ENCODE results near the gene FILIP1. TPM values are rescaled to one million over a fixed set of nuclear protein-coding genes. Genes with fewer than 3 reads are reported as not detected.
"Not testable (repeated sequence)": the region's sequence is repeated elsewhere in the genome, so short reads cannot be mapped to it uniquely, and the experiment has no call there.

Gene FILIP1
- total RNA-seq, 2 experiments from 2014 or later, result not detected

DNA sequence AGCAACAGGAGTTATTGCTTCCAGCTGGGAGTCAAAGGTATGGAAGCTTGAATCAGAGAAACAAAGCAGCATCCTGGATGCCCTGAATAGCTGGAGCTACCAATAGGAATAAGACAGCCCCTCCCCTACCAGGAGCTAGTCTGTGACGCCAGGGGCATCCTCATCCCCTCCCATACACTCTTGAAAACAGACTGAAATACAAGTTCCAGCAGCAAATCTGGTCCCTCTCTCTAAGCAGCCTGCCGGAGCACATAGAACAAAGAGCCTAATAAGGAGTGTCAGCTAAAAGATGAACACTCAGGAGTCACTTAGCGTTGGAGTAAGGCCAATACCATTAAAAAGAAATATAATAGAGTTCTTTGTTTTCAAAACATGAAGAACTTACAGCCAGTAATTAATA lies 25.6 kb downstream of the FILIP1 start:
- CTCF ChIA-PET, result no interaction called here
- DNase-seq, result no peak
- intact Hi-C loops (cut with micrococcal nuclease), result no loop called here
- Mint-ChIP-seq H3K27me3 (peaks cover 1% of the 10 kb centered on the region), H3K4me3 (no peak overlapping the region), H3K27ac (no peak overlapping the region), H3K36me3 (no peaks in the 10 kb centered on the region), H3K9me3 (no peaks in the 10 kb centered on the region), H3K4me1 (ENCODE audit: low read depth) (no peaks in the 10 kb centered on the region)
- POLR2A ChIA-PET, result no interaction called here

DNA sequence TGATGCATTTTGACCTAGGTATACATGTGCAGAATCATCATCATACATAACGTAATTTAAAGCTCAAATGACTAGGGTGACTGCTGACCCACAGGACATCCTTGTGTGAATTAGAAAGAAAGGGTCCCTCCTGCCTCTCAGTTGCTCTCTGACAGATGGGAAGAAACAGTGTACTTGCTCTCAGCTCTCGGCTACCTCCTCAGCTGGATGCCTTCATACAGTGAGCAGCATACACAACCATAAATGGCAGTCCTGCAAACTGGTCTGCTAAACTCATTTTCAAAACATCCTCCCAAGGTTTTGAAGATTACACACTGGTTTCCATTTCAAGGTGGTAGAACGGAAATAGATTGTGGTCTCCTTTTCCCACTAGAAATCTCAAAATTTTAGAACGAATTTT lies 26.3 kb downstream of the FILIP1 start:
- Mint-ChIP-seq H3K27ac (no peak overlapping the region), H3K27me3 (peaks cover 1% of the 10 kb centered on the region), H3K4me1 (ENCODE audit: low read depth) (no peaks in the 10 kb centered on the region), H3K9me3 (no peaks in the 10 kb centered on the region), H3K4me3 (no peak overlapping the region), H3K36me3 (no peaks in the 10 kb centered on the region)
- no peak for DNase-seq
- intact Hi-C loops (cut with micrococcal nuclease), result no loop called here
- ChIA-PET POLR2A (no interaction called here), CTCF (no interaction called here)

- intact Hi-C loops (cut with micrococcal nuclease), result no loop called here
- H3K4me1 Mint-ChIP-seq (ENCODE audit: low read depth), result no peaks in the 10 kb centered on the region
- H3K27ac Mint-ChIP-seq, result no peak overlapping the region
- H3K36me3 Mint-ChIP-seq, result no peaks in the 10 kb centered on the region
- DNase-seq, result no peak
- CTCF ChIA-PET, result no interaction called here
- no peak overlapping the region for H3K4me3 Mint-ChIP-seq
- H3K27me3 Mint-ChIP-seq, result peaks cover 1% of the 10 kb centered on the region
- POLR2A ChIA-PET, result no interaction called here
- no peaks in the 10 kb centered on the region for H3K9me3 Mint-ChIP-seq
Measured at GRCh38 chr6:75466636-75467035, 27.0 kb downstream of the FILIP1 start.

DNA sequence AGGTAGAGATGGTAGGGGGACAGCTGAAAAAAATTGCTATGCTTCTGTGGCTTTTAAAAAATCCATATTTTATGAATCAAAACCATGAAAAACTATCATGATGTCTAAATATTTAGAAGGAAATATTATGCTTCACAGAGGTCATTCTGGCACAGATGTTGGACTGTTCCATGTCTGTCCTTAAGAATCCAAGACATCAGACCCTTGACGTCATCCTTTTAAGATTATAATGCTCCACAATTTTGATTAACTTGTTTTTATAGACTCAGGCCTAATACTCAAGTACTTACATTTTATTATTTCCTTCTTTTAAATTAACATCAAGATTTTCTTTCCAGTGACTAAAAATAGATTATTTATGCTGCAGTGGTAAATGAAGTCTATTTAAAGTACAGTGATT lies 29.7 kb downstream of the FILIP1 start:
- no peak for DNase-seq
- ChIA-PET CTCF (no interaction called here), POLR2A (no interaction called here)
- intact Hi-C loops (cut with micrococcal nuclease), result no loop called here
- Mint-ChIP-seq H3K4me3 (no peak overlapping the region), H3K27ac (no peak overlapping the region), H3K4me1 (ENCODE audit: low read depth) (no peaks in the 10 kb centered on the region), H3K9me3 (no peaks in the 10 kb centered on the region), H3K36me3 (no peaks in the 10 kb centered on the region), H3K27me3 (peaks cover 1% of the 10 kb centered on the region)

DNA sequence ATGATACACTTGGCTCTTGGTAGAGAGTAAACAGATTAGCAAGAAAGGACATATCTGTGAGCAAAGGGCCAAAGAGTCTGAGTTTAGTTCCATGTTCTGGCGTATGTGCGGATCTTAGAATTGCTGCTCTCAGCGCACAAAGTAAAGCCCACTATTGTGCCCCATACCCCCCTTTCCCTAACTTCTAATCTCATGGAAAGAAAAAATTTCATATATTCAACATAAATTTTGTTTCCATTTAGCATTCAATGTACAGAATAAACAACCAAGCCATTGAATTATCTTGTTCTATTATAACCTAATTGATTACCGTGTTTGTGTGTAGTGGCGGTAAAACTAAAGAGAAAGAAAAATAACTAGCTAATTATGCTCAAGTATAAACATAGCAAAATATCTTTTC lies 30.5 kb downstream of the FILIP1 start:
- no peak overlapping the region for H3K27ac Mint-ChIP-seq
- CTCF ChIA-PET, result no interaction called here
- no peaks in the 10 kb centered on the region for H3K4me1 Mint-ChIP-seq (ENCODE audit: low read depth)
- intact Hi-C loops (cut with micrococcal nuclease), result no loop called here
- no peaks in the 10 kb centered on the region for H3K36me3 Mint-ChIP-seq
- no peaks in the 10 kb centered on the region for H3K9me3 Mint-ChIP-seq
- no peak overlapping the region for H3K4me3 Mint-ChIP-seq
- H3K27me3 Mint-ChIP-seq, result peaks cover 1% of the 10 kb centered on the region
- POLR2A ChIA-PET, result no interaction called here
- DNase-seq, result no peak

DNA sequence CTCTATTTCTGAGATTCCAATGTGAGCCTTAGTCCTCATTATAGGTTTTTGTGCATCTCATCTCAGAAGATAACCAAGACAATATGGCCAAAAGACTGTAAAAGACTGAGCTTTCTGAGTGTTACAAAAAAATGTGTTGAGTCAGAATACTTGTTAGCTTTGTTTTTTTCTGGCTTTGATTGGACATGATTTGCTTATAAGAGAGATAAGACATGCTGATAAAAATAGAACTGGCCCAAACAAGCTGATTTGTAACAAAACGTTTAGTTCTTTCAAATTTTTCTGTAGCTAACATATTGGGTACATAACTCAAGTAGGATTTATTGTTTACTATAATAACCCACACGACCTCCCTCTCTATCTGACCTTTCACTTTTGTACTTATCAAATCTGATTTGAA lies 32.9 kb downstream of the FILIP1 start:
- Mint-ChIP-seq H3K4me1 (ENCODE audit: low read depth) (no peaks in the 10 kb centered on the region), H3K36me3 (no peaks in the 10 kb centered on the region), H3K27ac (no peak overlapping the region), H3K4me3 (no peak overlapping the region), H3K9me3 (no peaks in the 10 kb centered on the region), H3K27me3 (no peaks in the 10 kb centered on the region)
- no peak for DNase-seq
- intact Hi-C loops (cut with micrococcal nuclease), result no loop called here
- ChIA-PET POLR2A (no interaction called here), CTCF (no interaction called here)

DNA sequence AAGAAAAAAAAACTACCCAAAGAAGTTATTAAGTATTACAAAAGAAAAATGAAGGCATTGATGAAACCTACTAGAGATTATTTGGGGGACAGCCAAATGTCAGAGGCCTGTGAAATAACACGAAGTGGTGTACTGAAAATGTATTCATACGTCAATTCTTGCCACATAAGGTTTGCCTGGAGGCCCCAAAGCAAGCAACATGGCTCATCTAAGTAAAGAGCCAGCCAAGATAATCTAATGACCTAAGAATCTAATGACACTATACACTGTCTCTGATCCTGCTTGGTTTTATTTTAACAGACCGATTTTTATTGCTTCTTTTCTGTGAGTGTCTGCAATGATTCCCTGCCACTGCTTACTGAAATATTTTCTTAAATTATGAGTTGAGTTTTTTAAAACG lies 34.7 kb downstream of the FILIP1 start:
- ChIA-PET CTCF (no interaction called here), POLR2A (no interaction called here)
- H3K27me3 Mint-ChIP-seq, result no peaks in the 10 kb centered on the region
- intact Hi-C loops (cut with micrococcal nuclease), result no loop called here
- no peak for DNase-seq
- H3K4me3 Mint-ChIP-seq, result no peak overlapping the region
- no peaks in the 10 kb centered on the region for H3K4me1 Mint-ChIP-seq (ENCODE audit: low read depth)
- no peaks in the 10 kb centered on the region for H3K9me3 Mint-ChIP-seq
- no peak overlapping the region for H3K27ac Mint-ChIP-seq
- H3K36me3 Mint-ChIP-seq, result no peaks in the 10 kb centered on the region

- H3K4me1 Mint-ChIP-seq (ENCODE audit: low read depth), result no peaks in the 10 kb centered on the region
- no peaks in the 10 kb centered on the region for H3K9me3 Mint-ChIP-seq
- no peak overlapping the region for H3K27ac Mint-ChIP-seq
- intact Hi-C loops (cut with micrococcal nuclease), result no loop called here
- no peak for DNase-seq
- peaks cover 17% of the 10 kb centered on the region for H3K27me3 Mint-ChIP-seq
- CTCF ChIA-PET, result no interaction called here
- H3K36me3 Mint-ChIP-seq, result no peaks in the 10 kb centered on the region
- POLR2A ChIA-PET, result no interaction called here
- H3K4me3 Mint-ChIP-seq, result no peak overlapping the region
Measured at GRCh38 chr6:75450903-75451302, 42.7 kb downstream of the FILIP1 start.

- DNase-seq, result no peak
- Mint-ChIP-seq H3K4me1 (ENCODE audit: low read depth) (no peaks in the 10 kb centered on the region), H3K27me3 (peaks cover 17% of the 10 kb centered on the region), H3K4me3 (no peak overlapping the region), H3K27ac (no peak overlapping the region), H3K36me3 (no peaks in the 10 kb centered on the region), H3K9me3 (no peaks in the 10 kb centered on the region)
- intact Hi-C loops (cut with micrococcal nuclease), result no loop called here
- ChIA-PET POLR2A (no interaction called here), CTCF (no interaction called here)
Measured at GRCh38 chr6:75449630-75450206, 43.9 kb downstream of the FILIP1 start.

DNA sequence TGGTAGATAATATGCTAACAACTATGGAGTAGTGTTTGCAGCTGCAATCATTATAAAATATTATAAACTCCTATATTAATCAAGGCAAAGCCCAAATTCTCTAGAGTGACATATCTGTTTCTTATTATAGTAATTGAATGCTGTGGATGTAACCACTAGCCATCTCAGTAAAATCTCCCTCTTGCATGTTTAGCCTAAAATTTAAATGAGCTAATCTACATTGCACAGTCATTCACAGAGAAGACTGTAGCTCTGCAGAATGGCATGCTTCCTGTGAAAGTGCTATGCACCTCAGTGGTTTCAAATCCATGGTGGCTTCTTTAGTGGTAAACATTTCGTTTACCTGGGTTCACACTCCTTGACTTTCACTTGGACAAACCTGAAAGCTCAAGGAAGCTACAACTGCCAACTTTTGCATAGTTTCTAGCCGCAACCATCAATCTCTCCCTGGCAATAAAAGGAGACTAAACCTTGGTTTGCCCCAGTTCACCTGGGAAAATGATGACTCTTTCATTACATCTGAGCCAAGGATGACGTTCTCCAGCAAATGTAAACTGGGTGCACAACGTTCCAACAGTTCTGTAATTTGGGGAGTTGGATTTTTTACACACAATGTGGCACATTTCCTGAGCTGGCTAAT lies 47.2 kb downstream of the FILIP1 start:
- CTCF ChIA-PET, result no interaction called here
- intact Hi-C loops (cut with micrococcal nuclease), result no loop called here
- POLR2A ChIA-PET, result no interaction called here
- no peak overlapping the region for H3K27ac Mint-ChIP-seq
- no peak overlapping the region for H3K4me3 Mint-ChIP-seq
- H3K27me3 Mint-ChIP-seq, result peaks cover 17% of the 10 kb centered on the region
- H3K9me3 Mint-ChIP-seq, result no peaks in the 10 kb centered on the region
- H3K4me1 Mint-ChIP-seq (ENCODE audit: low read depth), result no peaks in the 10 kb centered on the region
- no peak for DNase-seq
- no peaks in the 10 kb centered on the region for H3K36me3 Mint-ChIP-seq

DNA sequence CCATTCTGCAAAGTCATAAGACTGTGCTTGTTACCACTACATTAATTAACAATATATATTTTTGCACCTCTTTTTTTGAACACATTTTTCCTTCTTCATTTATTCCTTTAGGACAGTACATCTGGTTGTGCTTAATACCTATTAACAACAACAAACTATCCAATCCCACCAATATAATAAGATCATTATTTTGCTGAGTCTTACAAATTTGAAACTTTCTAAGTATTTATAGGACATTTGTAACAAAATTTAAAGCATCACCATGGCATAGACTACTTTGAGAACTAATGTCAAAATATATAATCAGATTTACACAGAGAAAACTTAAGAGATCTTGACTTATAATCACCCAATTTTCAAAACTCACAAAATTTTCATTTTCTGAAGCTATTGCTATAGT lies 47.9 kb downstream of the FILIP1 start:
- H3K27me3 Mint-ChIP-seq, result peaks cover 17% of the 10 kb centered on the region
- ChIA-PET POLR2A (no interaction called here), CTCF (no interaction called here)
- no peaks in the 10 kb centered on the region for H3K36me3 Mint-ChIP-seq
- no peak for DNase-seq
- no peak overlapping the region for H3K4me3 Mint-ChIP-seq
- H3K27ac Mint-ChIP-seq, result no peak overlapping the region
- intact Hi-C loops (cut with micrococcal nuclease), result no loop called here
- no peaks in the 10 kb centered on the region for H3K9me3 Mint-ChIP-seq
- H3K4me1 Mint-ChIP-seq (ENCODE audit: low read depth), result no peaks in the 10 kb centered on the region

GRCh38 chr6:75444899-75445298 lies 48.7 kb downstream of the FILIP1 start:
- H3K27me3 Mint-ChIP-seq, result peaks cover 17% of the 10 kb centered on the region
- H3K9me3 Mint-ChIP-seq, result no peaks in the 10 kb centered on the region
- ChIA-PET CTCF (no interaction called here), POLR2A (no interaction called here)
- no peak overlapping the region for H3K27ac Mint-ChIP-seq
- H3K36me3 Mint-ChIP-seq, result no peaks in the 10 kb centered on the region
- H3K4me1 Mint-ChIP-seq (ENCODE audit: low read depth), result no peaks in the 10 kb centered on the region
- intact Hi-C loops (cut with micrococcal nuclease), result no loop called here
- no peak for DNase-seq
- H3K4me3 Mint-ChIP-seq, result no peak overlapping the region

DNA sequence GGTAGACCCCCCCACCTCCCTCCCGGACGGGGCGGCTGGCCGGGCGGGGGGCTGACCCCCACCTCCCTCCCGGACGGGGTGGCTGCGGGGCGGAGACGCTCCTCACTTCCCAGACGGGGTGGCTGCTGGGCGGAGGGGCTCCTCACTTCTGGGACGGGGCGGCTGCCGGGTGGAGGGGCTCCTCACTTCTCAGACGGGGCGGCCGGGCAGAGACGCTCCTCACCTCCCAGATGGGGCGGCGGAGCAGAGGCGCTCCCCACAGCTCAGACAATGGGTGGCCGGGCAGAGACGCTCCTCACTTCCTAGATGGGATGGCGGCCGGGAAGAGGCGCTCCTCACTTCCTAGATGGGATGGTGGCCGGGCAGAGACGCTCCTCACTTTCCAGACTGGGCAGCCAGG lies 51.7 kb downstream of the FILIP1 start:
- CTCF ChIA-PET; H3K9me3 Mint-ChIP-seq; intact Hi-C loops (cut with micrococcal nuclease); H3K27me3 Mint-ChIP-seq; H3K4me1 Mint-ChIP-seq (ENCODE audit: low read depth); H3K36me3 Mint-ChIP-seq; POLR2A ChIA-PET; H3K4me3 Mint-ChIP-seq; H3K27ac Mint-ChIP-seq; DNase-seq: not testable (repeated sequence)

All from activated CD4-positive, alpha-beta memory T cell treated with anti-CD3 and anti-CD28 coated beads for 36 hours (primary cell).